ENCODE measurements around the gene PKHD1. TPM values are rescaled to one million over a fixed set of nuclear protein-coding genes. Genes with fewer than 3 reads are reported as not detected.

Gene PKHD1
- polyA plus RNA-seq, 1 experiment, result not detected

GRCh38 chr6:52009466-52010140, 77.8 kb downstream of the PKHD1 start:
- no peak overlapping the region for H3K4me3 ChIP-seq (ENCODE audit: low read depth, low read length)
- no peaks in the 10 kb centered on the region for H3K9me3 ChIP-seq (ENCODE audit: control insufficient read depth, insufficient read depth, low read length)
- H3K27ac ChIP-seq (ENCODE audit: low read depth, low read length), result no peak overlapping the region
- ChIA-PET CTCF (interaction anchor here (1.7 kb wide), 1 partner anchor 12 kb away, joined by 7 read pairs; no protein-coding TSS in a partner anchor), POLR2A (no interaction called here)
- H3K27me3 ChIP-seq (ENCODE audit: control insufficient read depth, insufficient read depth, low read length), result no peaks in the 10 kb centered on the region
- no peak for DNase-seq (ENCODE audit: low read depth, low spot score)
- TF ChIP-seq CTCF (IDR thresholded peaks at IDR 0.05; ENCODE audit: low read depth, low read length), result no peak

DNA sequence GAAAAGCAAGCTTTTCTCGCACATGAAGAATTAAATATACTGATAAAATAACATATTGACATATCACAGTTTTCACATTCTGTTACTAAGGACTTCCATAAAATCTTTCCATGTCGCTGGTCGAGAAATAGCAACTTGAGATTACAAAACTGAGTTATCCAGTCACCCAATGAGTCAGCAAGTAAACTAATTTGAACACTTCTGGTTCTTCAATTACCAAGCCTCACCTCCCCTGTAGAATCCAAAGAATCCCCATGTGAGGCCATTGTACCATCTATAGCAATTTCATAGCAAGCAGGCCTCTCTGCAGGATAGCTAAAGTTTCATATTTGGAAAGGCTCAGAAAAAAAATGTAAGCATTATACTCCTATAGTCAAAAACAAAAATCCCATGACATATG, 87.3 kb downstream of the PKHD1 start:
- no peaks in the 10 kb centered on the region for H3K27me3 ChIP-seq (ENCODE audit: control insufficient read depth, insufficient read depth, low read length)
- no peak overlapping the region for H3K4me3 ChIP-seq (ENCODE audit: low read depth, low read length)
- no peak overlapping the region for H3K27ac ChIP-seq (ENCODE audit: low read depth, low read length)
- no peak for TF ChIP-seq CTCF (IDR thresholded peaks at IDR 0.05; ENCODE audit: low read depth, low read length)
- no peaks in the 10 kb centered on the region for H3K9me3 ChIP-seq (ENCODE audit: control insufficient read depth, insufficient read depth, low read length)
- ChIA-PET POLR2A (no interaction called here), CTCF (no interaction called here)
- no peak for DNase-seq (ENCODE audit: low read depth, low spot score)

DNA sequence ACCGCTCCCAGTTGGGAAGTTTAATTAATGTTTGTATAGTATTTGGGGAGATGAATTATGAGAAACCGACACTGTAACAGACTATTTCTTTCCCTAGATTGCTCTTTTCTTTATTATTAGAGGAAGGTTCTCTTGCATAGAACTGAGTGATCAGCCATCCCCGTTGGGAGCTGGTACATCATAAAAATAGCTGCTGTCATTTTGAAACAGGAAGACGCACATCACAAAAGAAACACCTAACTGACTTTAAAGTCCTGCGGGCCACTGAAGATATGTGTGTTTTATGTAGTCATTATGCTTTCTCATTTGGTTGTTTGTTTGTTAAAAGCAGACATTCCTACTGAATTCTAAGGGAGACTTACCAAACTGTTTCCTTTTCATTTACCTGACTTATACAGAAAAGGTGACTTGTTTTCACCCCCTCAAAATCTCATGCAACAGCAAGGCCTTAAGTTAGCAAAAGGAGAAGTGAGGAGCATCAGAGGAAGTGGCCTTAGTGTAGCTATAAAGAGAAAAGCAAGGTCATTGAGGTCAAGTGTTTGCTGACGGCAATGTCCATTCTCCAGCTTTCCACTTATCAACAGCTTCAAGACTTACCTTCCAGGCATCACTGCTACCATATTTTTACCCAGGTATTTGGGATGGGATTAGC, 91.0 kb downstream of the PKHD1 start:
- ChIA-PET POLR2A (no interaction called here), CTCF (interaction anchor here (0.5 kb wide), 1 partner anchor 32 kb away, joined by 4 read pairs; no protein-coding TSS in a partner anchor)
- Histone ChIP-seq H3K27me3 (ENCODE audit: control insufficient read depth, insufficient read depth, low read length) (no peaks in the 10 kb centered on the region), H3K9me3 (ENCODE audit: control insufficient read depth, insufficient read depth, low read length) (no peaks in the 10 kb centered on the region), H3K4me3 (ENCODE audit: low read depth, low read length) (no peak overlapping the region), H3K27ac (ENCODE audit: low read depth, low read length) (no peak overlapping the region)
- no peak for TF ChIP-seq CTCF (IDR thresholded peaks at IDR 0.05; ENCODE audit: low read depth, low read length)
- DNase-seq (ENCODE audit: low read depth, low spot score), result no peak

GRCh38 chr6:51995214-51995755, 92.1 kb downstream of the PKHD1 start:
- DNase-seq (ENCODE audit: low read depth, low spot score), result no peak
- Histone ChIP-seq H3K4me3 (ENCODE audit: low read depth, low read length) (no peak overlapping the region), H3K27me3 (ENCODE audit: control insufficient read depth, insufficient read depth, low read length) (no peaks in the 10 kb centered on the region), H3K27ac (ENCODE audit: low read depth, low read length) (no peak overlapping the region), H3K9me3 (ENCODE audit: control insufficient read depth, insufficient read depth, low read length) (no peaks in the 10 kb centered on the region)
- CTCF ChIA-PET, result no interaction called here
- POLR2A ChIA-PET, result no interaction called here
- TF ChIP-seq CTCF (IDR thresholded peaks at IDR 0.05; ENCODE audit: low read depth, low read length), result no peak

DNA sequence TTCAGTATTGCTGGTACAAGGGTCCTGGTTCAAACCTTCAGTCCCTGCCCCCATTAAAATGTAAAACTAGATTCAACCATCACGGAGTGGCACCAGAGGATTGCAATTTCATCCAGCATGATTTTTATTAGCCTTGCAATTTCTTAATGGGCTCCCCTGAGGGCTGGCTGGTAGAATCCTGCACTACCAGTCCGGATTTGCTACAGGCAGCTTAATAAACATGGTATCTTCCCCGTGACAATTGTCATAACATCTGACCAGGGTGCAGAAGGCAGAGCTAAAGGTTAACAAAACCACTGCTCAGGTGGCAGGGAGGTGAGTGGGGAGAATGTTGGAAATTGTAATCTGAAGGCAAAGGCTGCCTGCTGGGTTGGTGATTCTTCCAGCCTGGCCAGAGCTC, 94.5 kb downstream of the PKHD1 start:
- ChIA-PET POLR2A (no interaction called here), CTCF (no interaction called here)
- Histone ChIP-seq H3K9me3 (ENCODE audit: control insufficient read depth, insufficient read depth, low read length) (no peaks in the 10 kb centered on the region), H3K4me3 (ENCODE audit: low read depth, low read length) (no peak overlapping the region), H3K27me3 (ENCODE audit: control insufficient read depth, insufficient read depth, low read length) (no peaks in the 10 kb centered on the region), H3K27ac (ENCODE audit: low read depth, low read length) (no peak overlapping the region)
- no peak for TF ChIP-seq CTCF (IDR thresholded peaks at IDR 0.05; ENCODE audit: low read depth, low read length)
- no peak for DNase-seq (ENCODE audit: low read depth, low spot score)
